Measurements from ENCODE around the gene GCSH.

The GCSH gene

GRCh38 chr16:81042821-81043220 is 53.4 kb downstream of the GCSH start:
- DNase-seq (ENCODE audit: low read depth in 2 of 2), result no peak

GRCh38 chr16:81041696-81042095 is 54.5 kb downstream of the GCSH start:
- no peak for DNase-seq (ENCODE audit: low read depth in 2 of 2)

GRCh38 chr16:81040842-81041241 is 55.4 kb downstream of the GCSH start:
- no peak for DNase-seq (ENCODE audit: low read depth in 2 of 2)

GRCh38 chr16:81040131-81040530 is 56.1 kb downstream of the GCSH start:
- no peak for DNase-seq (ENCODE audit: low read depth in 2 of 2)

GRCh38 chr16:81036751-81037350 is 59.3 kb downstream of the GCSH start:
- no peak for DNase-seq (ENCODE audit: low read depth in 2 of 2)

GRCh38 chr16:81035975-81036750 is 60.0 kb downstream of the GCSH start:
- peak; percentile 12 to 39 for DNase-seq (ENCODE audit: low read depth in 2 of 2)

- DNase-seq (ENCODE audit: low read depth in 2 of 2), result peak; percentile 75 to 89
Observed at GRCh38 chr16:81035398-81035974, 60.7 kb downstream of the GCSH start, which contains the start of gene ATMIN. ATMIN (plus strand) TSS chr16:81035842; CDS start chr16:81035871, 29 bp downstream.

All from stimulated activated CD8-positive, alpha-beta memory T cell treated with anti-CD3 and anti-CD28 coated beads, Interleukin-2, amount 100 ng/mL, for 48 hours (primary cell).